HG03060 (cell line): Measurements from ENCODE around the gene PPP1R12C.
"Not testable (repeated sequence)": the region's sequence is repeated elsewhere in the genome, so short reads cannot be mapped to it uniquely, and the experiment has no call there.

ENCODE experiments used
- ATAC-seq: cut with Tn5 transposase; IDR thresholded peaks from one replicate; pipeline ENCODE4 v1.9.1; 2021; ENCODE audit warnings: low read depth, moderate number of reproducible peaks; ENCODE audit not compliant: unreplicated experiment

PPP1R12C gene

DNA sequence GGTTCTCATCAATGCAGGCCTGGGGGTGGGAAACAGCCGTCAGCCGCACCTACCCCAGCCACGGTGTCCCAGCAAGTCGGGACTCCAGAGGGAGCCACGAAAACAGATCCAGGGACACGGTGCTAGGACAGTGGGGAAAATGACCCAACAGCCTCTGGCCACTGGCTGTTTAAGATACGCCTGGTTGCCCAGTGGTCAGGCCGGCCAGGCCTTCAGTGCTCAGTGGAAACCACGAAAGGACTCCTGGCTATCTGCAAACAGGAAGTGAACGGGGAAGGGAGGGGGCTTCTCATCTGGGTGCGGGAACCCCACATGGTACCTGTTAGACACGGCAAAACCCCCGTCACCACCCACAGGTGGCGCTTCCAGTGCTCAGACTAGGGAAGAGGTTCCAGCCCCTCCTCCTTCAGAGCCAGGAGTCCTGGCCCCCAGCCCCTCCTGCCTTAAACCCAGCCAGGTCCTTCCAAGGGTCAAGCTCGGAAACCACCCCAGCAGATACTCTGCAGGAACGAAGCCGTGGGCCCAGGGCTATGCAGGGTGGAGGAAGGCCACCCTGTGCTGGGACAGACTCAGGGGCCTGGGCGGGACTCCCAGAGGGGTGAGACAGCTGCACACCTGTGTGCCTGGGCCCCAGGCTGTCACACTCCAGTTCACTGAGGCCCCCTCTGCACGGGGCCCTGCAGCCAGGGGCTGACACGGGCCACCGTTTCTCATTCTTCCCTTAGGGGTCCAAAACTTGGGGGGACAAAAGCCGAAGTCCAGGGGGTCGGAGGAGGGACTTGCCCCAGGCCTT lies 4.5 kb downstream of the PPP1R12C start:
- ATAC-seq = no peak

DNA sequence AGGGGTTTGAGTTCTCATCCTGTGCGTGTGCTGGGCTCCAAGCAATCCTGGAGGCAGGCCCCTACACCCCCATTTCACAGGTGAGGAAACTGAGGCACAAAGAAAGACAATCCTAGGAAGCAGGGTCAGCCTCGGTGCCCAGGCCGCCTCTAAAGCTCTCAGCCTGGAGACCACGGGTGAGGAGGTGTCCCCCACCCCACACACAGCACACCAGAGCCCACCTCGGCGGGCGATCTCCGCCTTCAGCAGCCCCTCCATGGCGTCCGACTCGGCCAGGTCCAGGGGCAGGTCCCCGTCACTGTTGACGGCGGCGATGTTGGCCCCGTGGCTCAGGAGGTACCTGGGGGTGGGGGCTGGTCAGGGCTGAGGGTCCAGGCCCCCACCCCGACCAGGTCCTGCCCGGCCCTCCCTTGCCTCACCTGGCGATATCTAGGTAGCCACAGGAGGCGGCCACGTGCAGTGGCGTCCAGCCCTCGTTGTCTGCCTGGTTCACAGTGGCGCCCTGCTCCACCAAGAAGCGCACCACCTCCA lies 5.1 kb downstream of the PPP1R12C start:
- no peak for ATAC-seq

DNA sequence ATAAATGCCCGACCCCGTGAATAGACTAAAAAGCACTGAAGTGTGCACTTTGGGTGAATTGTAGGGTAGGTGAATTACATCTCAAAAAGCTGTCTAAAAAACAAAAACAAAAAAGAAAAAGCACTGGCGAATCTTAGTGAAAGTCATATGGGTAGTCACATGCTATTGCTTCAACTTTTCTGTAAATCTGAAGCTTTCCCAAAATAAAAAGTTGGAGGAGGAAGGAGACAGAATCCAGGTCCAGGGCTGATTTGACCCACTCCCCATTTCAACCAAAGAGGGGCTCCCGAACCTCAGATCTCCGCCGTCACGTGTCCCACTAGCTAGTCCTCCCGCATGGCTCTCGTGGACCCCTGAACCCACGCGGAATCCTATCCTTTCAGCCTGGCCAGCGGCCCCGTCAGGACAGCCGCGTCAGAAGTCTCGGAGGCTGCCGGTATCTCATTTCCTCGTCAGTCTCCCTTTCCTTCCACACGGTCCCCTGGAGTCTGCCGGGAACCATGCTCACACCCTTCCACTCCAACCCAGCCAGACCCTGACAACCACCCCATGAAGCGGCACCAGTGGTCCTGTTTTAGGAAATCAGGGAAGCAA lies 6.1 kb downstream of the PPP1R12C start:
- no peak for ATAC-seq

DNA sequence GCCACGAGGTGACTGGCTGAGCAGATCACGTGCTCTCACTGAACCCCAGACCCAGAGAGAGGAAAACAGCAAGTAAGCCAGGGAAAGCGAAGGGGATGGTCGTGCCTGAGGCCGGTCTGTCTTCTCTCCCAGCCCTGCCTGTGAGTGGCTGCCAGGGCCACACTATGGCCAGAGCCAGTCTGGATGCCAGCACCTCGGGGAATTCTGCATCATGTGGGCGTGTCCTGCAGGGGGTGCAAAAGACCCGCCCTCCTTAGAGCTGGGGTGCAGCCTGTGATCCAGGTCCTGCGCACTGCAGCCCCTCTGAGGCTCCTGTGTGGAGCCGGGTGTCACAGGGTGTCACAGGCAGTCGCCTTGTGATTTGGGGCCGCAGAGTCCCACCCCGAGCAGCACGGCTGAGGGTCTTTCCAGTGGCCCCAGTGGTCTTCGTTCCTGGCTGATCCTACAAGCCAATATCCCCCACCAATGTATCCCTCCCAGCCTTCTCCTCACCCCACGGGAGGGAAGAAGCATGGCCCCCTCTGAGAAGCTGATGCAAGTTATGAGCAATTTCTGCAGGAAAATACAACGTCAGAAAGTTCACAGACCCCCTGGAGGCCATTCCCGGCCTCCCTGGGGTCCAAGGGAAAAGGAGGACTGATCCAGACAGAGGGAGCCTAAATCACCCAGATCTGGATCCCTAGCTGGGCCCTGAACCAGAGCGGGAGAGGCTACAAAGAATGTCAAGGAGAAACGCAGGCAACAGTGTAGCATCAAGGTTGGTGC lies 7.7 kb downstream of the PPP1R12C start:
- ATAC-seq = no peak

DNA sequence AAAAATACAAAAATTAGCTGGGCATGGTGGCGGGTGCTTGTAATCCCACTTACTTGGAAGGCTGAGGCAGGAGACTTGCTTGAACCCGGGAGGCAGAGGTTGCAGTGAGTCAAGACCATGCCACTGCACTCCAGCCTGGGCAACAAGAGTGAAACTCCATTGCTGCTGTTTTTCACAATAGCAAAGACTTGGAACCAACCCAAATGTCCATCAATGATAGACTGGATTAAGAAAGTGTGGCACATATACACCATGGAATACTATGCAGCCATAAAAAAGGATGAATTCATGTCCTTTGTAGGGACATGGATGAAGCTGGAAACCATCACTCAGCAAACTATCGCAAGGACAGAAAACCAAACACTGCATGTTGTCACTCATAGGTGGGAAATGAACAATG lies 10.2 kb downstream of the PPP1R12C start:
- ATAC-seq = not testable (repeated sequence)

DNA sequence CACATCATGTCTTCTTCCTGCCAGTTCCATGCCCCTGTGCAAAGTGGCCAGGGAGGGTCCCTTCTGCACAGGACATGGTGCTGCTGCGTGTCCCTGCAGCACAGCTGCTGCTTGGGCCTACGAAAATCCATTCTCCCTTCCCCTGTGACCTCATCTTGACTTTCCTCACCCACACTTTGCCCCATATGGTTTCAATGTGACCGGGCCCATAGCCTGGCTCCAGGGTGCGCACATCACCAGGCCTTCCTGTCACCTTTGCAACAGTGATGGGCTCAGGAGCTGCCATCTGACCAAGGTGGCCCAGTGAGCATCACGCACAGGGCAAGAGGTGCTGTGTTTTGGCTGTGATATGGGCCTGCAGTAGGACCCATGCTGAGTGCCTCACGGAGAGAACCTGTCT lies 10.8 kb downstream of the PPP1R12C start:
- no peak for ATAC-seq

DNA sequence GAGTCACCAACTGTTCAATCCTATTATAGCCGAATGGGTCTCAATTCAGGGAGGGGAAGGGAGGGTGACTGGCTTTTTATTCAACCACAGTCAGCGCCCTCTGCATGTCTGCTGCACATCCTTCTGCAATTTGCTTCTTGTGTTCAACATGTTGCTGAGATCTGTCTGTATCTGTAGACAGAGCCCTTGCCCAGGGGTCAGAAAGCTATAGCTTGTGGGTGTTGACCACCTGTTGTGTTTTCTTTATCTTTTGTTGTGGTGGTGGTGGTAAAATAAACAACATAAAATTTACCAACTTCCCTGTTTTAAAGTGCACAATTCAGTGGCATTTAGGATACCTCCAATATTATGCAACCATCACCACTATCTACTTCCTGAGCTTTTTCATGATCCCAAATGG lies 12.2 kb downstream of the PPP1R12C start:
- ATAC-seq = no peak

DNA sequence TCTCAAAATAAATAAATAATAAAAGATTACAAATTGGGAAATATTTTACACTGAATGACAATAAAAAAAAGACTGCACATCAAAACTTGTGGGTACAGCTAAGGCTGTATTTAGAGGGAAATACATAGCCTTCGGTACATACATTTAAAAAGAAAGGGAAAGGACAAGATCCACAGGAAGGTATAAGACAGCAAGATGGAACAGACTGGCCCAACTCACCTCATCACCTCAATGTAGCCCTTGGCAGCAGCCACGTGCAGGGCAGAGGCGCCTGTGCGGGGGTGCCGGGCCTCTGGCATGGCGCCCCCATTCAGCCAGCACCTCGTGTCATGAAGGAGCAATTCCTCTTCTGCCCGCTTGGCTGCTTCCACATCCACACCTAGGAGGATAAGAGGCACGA lies 14.2 kb downstream of the PPP1R12C start:
- no peak for ATAC-seq

DNA sequence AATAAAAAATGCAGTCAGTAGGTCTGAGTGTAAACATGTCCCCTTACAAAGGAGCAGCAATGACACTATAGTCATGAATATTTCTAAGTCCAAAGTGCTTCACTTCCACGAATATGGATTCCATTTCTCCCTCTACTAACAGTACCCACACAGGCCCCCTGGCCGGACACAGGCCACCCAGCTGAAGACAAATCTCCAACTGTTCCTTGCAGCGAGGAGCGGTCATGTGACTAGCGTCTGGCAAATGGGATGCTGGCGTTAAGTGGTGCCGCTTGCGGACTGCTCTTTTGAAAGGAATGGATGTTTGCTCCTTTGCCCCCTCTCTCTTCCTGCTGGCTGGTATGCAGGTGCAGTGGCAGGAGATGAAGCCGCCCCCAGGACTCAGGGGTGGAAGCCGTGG lies 16.2 kb downstream of the PPP1R12C start:
- ATAC-seq = no peak

DNA sequence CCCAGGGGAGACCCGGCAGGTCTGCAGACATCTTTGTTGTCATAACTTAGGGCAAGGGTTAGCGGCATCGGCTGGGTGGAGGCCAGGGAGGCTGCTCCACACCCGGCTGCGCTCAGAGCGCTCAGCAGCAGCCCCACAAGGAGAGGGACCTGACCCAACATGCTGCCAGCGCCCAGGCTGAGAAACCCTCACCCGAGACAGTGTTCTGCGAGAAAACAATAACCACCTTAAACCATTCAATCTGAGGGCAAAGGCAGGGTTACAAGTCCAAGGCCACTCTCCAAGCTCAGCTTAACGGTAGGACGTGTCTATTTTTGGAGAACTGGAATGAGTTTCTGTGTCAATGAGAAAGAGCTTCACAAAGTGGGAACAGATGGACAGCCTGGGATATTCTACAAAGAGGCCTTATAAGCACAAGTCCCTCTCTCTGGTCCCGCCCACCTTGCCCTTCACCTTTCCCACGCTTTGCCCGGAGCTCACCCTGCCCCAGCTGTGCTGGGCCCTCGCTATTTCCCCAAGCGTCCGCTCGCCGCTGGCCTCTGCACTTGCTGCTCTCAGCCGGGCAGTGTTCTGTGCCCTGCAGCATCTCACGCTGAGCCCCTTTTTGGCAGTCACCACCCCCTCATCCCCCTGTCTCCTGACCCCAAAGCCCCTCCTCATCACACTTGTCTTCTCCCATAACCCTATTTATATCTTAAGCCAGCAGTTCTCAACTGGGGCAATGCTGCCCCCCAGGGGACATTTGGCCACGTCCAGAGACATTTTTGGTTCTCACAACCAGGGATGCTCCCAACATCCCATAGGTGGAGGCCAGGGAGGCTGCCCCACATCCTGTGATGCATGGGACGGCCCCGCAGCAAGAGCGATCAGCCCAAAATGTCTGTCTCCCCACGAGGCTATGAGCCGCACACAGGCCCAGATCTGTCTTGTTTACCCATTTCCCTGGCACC lies 17.6 kb downstream of the PPP1R12C start:
- ATAC-seq = no peak

DNA sequence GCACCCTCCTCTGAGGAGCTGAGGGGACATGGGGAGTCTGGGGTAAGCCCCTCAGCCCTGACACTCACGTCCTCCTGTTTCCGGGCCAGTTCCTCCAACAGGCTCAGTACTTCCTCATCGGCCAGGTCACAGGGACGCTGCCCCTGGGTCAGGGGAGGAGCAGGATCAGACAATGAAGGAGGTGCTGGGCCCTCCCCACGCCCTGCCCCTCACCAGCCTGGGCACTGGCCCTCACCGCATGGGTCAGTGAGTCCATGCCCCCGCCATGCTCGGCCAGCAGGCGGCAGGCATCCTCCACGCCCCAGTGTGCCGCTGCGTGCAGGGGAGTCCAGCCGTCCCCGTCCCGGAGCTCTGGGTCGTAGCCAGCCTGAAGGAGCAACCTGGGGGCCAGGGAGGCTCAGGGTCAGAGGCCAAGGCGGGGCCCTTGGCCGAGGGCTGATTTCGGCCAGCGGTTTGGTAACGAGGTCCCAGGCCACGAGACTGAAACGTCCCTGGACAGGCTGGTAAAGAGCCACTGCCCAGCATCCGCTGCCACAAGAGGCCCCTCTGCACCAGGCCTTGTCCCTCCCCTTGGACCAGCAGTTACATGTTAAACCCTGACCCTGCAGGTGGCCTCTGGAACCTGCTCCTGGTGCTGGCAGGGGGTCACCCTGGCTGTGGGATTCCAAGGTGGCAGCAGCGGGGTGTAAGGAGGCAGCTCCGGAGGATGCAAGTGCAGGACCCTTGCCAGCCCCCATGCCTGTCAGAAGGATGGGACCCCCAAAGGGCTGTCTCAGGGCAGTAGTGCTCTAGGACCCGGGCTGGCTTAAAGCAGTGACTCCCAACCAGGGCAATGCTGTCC lies 18.5 kb downstream of the PPP1R12C start:
- no peak for ATAC-seq

DNA sequence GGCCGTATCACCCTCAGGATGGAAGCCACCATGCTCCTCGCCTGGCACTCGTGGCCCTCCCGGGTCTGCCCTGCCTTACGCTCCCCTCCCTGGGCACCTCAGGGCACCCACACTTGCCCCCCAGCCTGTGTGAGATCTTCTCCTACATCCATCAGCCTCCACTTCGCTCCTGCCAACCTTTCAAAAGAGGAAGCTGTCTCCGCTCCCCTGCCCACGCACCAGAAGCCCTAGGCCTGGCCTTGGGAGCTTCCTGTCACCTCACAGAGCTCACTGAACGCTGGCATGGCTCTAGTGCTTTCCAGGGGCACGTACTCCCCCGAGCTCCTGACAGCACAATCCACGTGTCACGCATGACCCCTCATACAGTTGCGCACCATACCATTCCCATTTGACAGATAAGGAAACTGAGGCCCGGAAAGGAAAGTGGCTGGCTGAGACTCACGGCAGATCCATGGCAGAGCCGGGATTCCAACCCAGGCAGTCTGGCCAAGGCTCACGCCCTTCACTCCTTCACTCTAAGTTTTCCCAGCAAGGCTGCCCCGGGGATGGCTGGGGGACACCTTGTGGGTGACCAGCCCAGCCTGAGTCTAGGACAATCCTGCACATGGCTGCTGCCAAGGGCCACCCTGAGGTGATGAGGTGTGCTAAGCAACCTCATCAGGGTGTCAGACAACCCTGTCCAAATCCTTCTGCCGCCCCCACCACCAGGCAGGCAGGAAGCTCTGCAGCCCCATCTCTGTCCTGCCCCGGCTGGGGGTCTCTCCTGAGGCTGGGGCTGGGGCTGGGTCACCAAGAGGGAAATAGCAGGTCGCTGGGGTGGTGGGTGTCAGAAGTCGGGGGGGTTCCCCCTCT lies 19.3 kb downstream of the PPP1R12C start:
- no peak for ATAC-seq

DNA sequence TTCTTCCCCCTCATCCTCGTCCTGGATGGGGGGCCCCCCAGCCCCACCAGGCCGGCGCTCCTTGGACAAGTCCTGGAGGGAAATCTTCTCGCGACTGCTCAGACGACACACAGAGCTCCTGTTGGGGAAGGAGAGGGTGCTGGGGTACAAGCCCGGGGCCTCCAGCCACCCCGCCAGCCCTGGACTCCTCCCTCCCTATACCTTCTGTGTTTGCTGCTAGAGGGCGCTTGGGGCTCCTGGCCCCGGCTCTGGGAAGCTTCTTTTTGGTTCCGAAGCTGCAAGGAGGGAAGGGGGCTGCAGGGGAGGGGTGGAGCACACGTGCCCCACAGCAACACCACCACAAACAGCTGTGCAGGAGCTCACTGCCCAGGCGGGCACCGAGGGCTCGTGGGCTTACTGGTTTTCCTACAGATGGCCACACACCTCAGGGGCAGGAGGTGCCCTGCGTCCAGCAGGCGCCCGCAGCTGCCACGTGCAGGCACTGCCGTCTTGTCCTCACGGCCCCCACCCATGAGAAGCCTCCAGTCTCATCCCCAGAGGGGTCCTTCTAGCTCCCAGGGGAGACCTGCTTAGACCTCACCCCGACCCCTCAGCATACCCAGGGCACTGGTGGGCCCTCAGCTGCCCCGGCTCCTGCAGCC lies 21.3 kb downstream of the PPP1R12C start:
- ATAC-seq = no peak

DNA sequence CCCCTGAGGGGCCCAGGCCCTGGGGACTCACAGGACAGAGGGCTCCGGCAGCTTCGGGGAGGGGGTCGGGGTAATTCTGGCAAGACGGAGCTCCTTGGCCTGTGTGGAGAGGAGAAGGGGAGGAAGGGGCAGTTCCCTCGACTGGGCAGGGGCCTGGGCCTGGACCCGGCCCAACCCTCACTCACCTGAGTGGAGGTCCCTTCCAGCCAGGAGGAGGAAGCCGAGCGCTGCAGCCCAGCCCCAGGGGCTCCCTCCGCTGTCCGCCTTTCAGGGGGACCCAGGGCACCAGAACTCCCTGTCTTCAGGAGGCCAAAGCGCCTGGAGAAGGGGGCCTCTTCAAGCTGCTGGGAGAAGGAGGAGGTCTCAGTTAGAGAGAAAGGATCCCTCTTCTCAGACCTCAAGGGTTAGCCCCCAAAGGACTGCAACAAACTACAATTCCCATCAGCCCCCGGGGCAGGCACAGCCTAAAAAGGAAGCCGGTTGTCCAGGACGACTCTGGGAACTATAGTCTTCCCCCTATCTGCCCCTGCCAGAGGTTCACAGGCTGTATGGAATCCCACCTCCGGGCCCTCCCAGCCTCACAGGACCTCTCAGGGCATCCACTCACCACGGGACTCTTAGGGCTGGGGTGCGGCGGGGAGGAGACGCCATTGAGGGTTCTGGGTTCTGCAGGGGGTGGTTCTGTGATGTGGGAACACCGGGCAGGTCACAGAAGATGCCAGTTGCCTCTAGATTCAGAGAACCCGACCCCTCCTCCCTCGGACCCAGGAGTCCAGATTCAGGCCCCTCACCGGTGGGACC lies 22.0 kb downstream of the PPP1R12C start:
- no peak for ATAC-seq

DNA sequence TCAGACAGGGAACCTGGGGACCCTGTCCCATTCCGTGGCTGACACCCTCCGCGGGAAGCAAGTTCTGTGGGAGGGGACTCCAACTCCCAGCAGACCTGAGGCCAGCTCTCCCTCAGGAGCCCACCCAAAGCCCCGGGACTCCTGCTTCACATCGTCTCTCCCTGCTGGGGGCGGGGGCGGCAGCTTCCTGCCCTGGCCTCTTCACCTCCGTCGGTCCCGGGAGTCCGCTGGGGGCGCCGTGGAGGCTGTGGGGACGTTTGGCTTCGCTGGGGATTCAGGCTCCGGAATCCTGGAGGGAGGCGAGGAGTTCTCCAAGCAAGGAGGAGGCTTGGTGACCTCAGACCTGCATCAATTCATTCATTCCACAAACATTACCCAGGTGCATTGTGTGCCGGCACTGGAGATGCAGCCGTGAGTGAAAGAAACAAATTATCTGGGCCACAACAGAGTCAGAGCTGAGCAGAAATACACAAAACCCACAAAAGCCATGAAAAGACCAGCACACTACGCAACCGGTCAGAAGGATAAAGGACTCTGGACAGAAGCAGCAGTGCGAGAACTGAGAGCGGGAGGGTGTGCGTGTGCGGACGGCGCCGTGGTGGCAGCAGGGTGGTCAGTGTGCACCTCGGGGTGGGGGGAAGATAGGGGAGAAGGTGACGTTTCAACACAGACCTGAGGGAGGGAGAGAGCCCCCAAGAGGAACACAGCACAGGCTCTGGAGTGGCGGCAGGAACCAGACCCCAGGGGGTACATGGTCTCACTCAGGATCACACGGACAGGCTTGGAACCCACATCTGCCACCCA lies 22.8 kb downstream of the PPP1R12C start:
- ATAC-seq = no peak
